ENCODE data around the gene TRPV5.

Gene TRPV5

GRCh38 chr7:142908921-142909890 lies 24.3 kb downstream of the TRPV5 start:
- DNase-seq (ENCODE audit: low spot score) = no peak

- DNase-seq (ENCODE audit: low spot score) = no peak
These were observed 25.3 kb downstream of the TRPV5 start for GRCh38 chr7:142908290-142908689.

GRCh38 chr7:142906643-142907042 lies 26.9 kb downstream of the TRPV5 start:
- DNase-seq (ENCODE audit: low spot score) = no peak

GRCh38 chr7:142905759-142906158 lies 27.8 kb downstream of the TRPV5 start:
- no peak for DNase-seq (ENCODE audit: low spot score)

GRCh38 chr7:142904128-142904527 lies 29.4 kb downstream of the TRPV5 start:
- DNase-seq (ENCODE audit: low spot score) = no peak

- no peak for DNase-seq (ENCODE audit: low spot score)
These were observed 31.9 kb downstream of the TRPV5 start for GRCh38 chr7:142901426-142902259.

GRCh38 chr7:142899661-142900060 lies 33.9 kb downstream of the TRPV5 start:
- DNase-seq (ENCODE audit: low spot score) = no peak

GRCh38 chr7:142898377-142899170 lies 35.0 kb downstream of the TRPV5 start:
- no peak for DNase-seq (ENCODE audit: low spot score)

GRCh38 chr7:142897691-142898090 lies 35.9 kb downstream of the TRPV5 start:
- no peak for DNase-seq (ENCODE audit: low spot score)

- no peak for DNase-seq (ENCODE audit: low spot score)
These were observed 36.7 kb downstream of the TRPV5 start for GRCh38 chr7:142896741-142897379.

GRCh38 chr7:142896151-142896550 lies 37.4 kb downstream of the TRPV5 start:
- DNase-seq (ENCODE audit: low spot score) = no peak

- DNase-seq (ENCODE audit: low spot score) = no peak
These were observed 38.5 kb downstream of the TRPV5 start for GRCh38 chr7:142894985-142895593.

- no peak for DNase-seq (ENCODE audit: low spot score)
These were observed 39.2 kb downstream of the TRPV5 start for GRCh38 chr7:142894112-142894984.

GRCh38 chr7:142892951-142893350 lies 40.6 kb downstream of the TRPV5 start:
- no peak for DNase-seq (ENCODE audit: low spot score)

GRCh38 chr7:142891490-142892082 lies 42.0 kb downstream of the TRPV5 start:
- DNase-seq (ENCODE audit: low spot score) = no peak

GRCh38 chr7:142890874-142891485 lies 42.6 kb downstream of the TRPV5 start:
- no peak for DNase-seq (ENCODE audit: low spot score)

- DNase-seq (ENCODE audit: low spot score) = no peak
These were observed 43.7 kb downstream of the TRPV5 start for GRCh38 chr7:142889816-142890215.

GRCh38 chr7:142887282-142888015 lies 46.1 kb downstream of the TRPV5 start:
- DNase-seq (ENCODE audit: low spot score) = no peak

- no peak for DNase-seq (ENCODE audit: low spot score)
These were observed 46.7 kb downstream of the TRPV5 start for GRCh38 chr7:142886866-142887265.
